Stimulated activated CD4-positive, alpha-beta T cell treated with anti-CD3 and anti-CD28 coated beads, TNF-alpha, amount 100 ng/mL, for 4 hours (primary cell): ENCODE measurements around the gene TADA2B.

ENCODE experiments used
- DNase-seq, 3 experiments: peaks; one replicate each; pipeline ENCODE4 v3.0.0-alpha.2; 2020; ENCODE audit warnings: low read depth in 3 of 3

Gene TADA2B

GRCh38 chr4:7018281-7018680, 24.9 kb upstream of the TADA2B start:
- no peak for DNase-seq

GRCh38 chr4:7019367-7019766, 23.8 kb upstream of the TADA2B start:
- no peak for DNase-seq

- no peak for DNase-seq
Observed at GRCh38 chr4:7020290-7020689, 22.9 kb upstream of the TADA2B start.

- DNase-seq = no peak
Observed at GRCh38 chr4:7020856-7021255, 22.3 kb upstream of the TADA2B start.

GRCh38 chr4:7021355-7021754, 21.8 kb upstream of the TADA2B start:
- no peak for DNase-seq

GRCh38 chr4:7021930-7022664, 21.1 kb upstream of the TADA2B start:
- DNase-seq = no peak

- DNase-seq = no peak
Observed at GRCh38 chr4:7023486-7023885, 19.7 kb upstream of the TADA2B start.

- no peak for DNase-seq
Observed at GRCh38 chr4:7023901-7024300, 19.3 kb upstream of the TADA2B start.

GRCh38 chr4:7024336-7024890, 18.8 kb upstream of the TADA2B start:
- no peak for DNase-seq

- no peak for DNase-seq
Observed at GRCh38 chr4:7025040-7025602, 18.1 kb upstream of the TADA2B start.

GRCh38 chr4:7026107-7026506, 17.1 kb upstream of the TADA2B start:
- no peak for DNase-seq

GRCh38 chr4:7027284-7027683, 15.9 kb upstream of the TADA2B start:
- no peak for DNase-seq

- DNase-seq = no peak
Observed at GRCh38 chr4:7027913-7028312, 15.3 kb upstream of the TADA2B start.

GRCh38 chr4:7029212-7029611, 14.0 kb upstream of the TADA2B start:
- DNase-seq = no peak

GRCh38 chr4:7029921-7030320, 13.3 kb upstream of the TADA2B start:
- no peak for DNase-seq

GRCh38 chr4:7030856-7031255, 12.3 kb upstream of the TADA2B start:
- no peak for DNase-seq

- DNase-seq = no peak
Observed at GRCh38 chr4:7031558-7032449, 11.4 kb upstream of the TADA2B start.

- DNase-seq = no peak
Observed at GRCh38 chr4:7032596-7032995, 10.6 kb upstream of the TADA2B start.

GRCh38 chr4:7034262-7035081, 8.7 kb upstream of the TADA2B start:
- DNase-seq = no peak

- DNase-seq = no peak
Observed at GRCh38 chr4:7037425-7037824, 5.7 kb upstream of the TADA2B start.

GRCh38 chr4:7040765-7041164, 2.4 kb upstream of the TADA2B start:
- no peak for DNase-seq

- no peak for DNase-seq
Observed at GRCh38 chr4:7041246-7041645, 1.9 kb upstream of the TADA2B start.
